Kidney epithelial cell (primary cell): Measurements from ENCODE around the gene SGPP2. TPM values are rescaled to one million over a fixed set of nuclear protein-coding genes. Genes with fewer than 3 reads are reported as not detected.
"Not testable (repeated sequence)": the region's sequence is repeated elsewhere in the genome, so short reads cannot be mapped to it uniquely, and the experiment has no call there.

Experiments
- DNase-seq: peaks from one replicate; pipeline ENCODE4 v3.0.0-alpha.2; 2010; ENCODE audit warnings: low read depth
- H3K27me3 ChIP-seq: 2 replicates; pipeline ENCODE4 v1.6.0; 2011; ENCODE audit warnings: low read length; ENCODE audit not compliant: control insufficient read depth, insufficient read depth
- H3K36me3 ChIP-seq: 2 replicates; pipeline ENCODE4 v1.5.1; 2011; ENCODE audit warnings: low read length; ENCODE audit not compliant: control insufficient read depth, insufficient read depth
- H3K4me3 ChIP-seq: 2 replicates; pipeline ENCODE4 v1.5.1; 2011; ENCODE audit warnings: low read depth, mild to moderate bottlenecking, control low read depth, low read length
- CTCF ChIP-seq: IDR thresholded peaks from 2 replicates; pipeline ENCODE4 v1.5.1; 2011; ENCODE audit warnings: mild to moderate bottlenecking, moderate library complexity, low read length, control low read depth, inconsistent platforms; ENCODE audit not compliant: insufficient read depth, poor library complexity, severe bottlenecking
- total RNA-seq: library from RNA; depleted of rRNA; stranded (reverse); fragments of >200 nt; gene quantifications from 2 replicates; pipeline ENCODE4 v1.2.3, GENCODE V29; 2015

The SGPP2 gene
- total RNA-seq, 1 donor from 2014 or later, result 29.1 TPM

- no peak for TF ChIP-seq CTCF
- H3K27me3 ChIP-seq, result no peaks in the 10 kb centered on the region
- no peak overlapping the region for H3K4me3 ChIP-seq
- DNase-seq, result no peak
- H3K36me3 ChIP-seq, result no peaks in the 10 kb centered on the region
These were observed 153.0 kb downstream of the SGPP2 start for GRCh38 chr2:222577341-222577740.

GRCh38 chr2:222582928-222583327, 158.6 kb downstream of the SGPP2 start:
- Histone ChIP-seq H3K27me3 (no peaks in the 10 kb centered on the region), H3K4me3 (no peak overlapping the region), H3K36me3 (no peaks in the 10 kb centered on the region)
- no peak for TF ChIP-seq CTCF
- DNase-seq, result no peak

GRCh38 chr2:222584589-222584988, 160.2 kb downstream of the SGPP2 start:
- H3K27me3 ChIP-seq, H3K4me3 ChIP-seq, DNase-seq, H3K36me3 ChIP-seq: not testable (repeated sequence)

GRCh38 chr2:222591661-222592060, 167.3 kb downstream of the SGPP2 start:
- DNase-seq, result no peak
- Histone ChIP-seq H3K36me3 (no peaks in the 10 kb centered on the region), H3K4me3 (no peak overlapping the region), H3K27me3 (no peaks in the 10 kb centered on the region)
- no peak for TF ChIP-seq CTCF

GRCh38 chr2:222592176-222592575, 167.8 kb downstream of the SGPP2 start:
- Histone ChIP-seq H3K27me3 (no peaks in the 10 kb centered on the region), H3K4me3 (no peak overlapping the region), H3K36me3 (no peaks in the 10 kb centered on the region)
- TF ChIP-seq CTCF, result no peak
- DNase-seq, result no peak

- H3K27me3 ChIP-seq, result no peaks in the 10 kb centered on the region
- no peak overlapping the region for H3K4me3 ChIP-seq
- peak; percentile 25 for DNase-seq
- no peaks in the 10 kb centered on the region for H3K36me3 ChIP-seq
- no peak for TF ChIP-seq CTCF
These were observed 170.3 kb downstream of the SGPP2 start for GRCh38 chr2:222594679-222595078.
